ENCODE data around the gene ABLIM2. TPM values are rescaled to one million over a fixed set of nuclear protein-coding genes. Genes with fewer than 3 reads are reported as not detected.

ABLIM2 gene
- total RNA-seq, 1 experiment from 2014 or later: 1.0 TPM

DNA sequence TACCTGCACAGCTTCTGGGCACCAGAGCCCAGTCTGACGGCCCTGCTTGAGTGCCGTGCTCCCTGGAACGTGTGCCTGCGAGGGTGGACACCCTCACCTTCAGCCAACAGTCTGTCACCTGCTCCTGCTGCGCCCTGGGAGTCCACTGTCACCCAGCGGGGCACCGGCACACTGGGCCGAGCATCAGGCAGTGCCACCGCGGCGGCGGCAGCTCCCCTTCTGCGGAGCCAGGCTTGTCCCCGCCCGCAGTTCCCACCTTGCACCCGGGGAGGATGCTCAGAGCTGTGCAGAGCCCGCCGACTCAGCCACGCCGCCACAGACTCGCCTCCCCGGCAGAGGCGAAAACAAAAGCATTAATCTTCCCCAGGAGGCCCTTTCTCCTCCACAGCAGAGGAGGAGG lies 86.8 kb downstream of the ABLIM2 start:
- TF ChIP-seq, protein P1, sequence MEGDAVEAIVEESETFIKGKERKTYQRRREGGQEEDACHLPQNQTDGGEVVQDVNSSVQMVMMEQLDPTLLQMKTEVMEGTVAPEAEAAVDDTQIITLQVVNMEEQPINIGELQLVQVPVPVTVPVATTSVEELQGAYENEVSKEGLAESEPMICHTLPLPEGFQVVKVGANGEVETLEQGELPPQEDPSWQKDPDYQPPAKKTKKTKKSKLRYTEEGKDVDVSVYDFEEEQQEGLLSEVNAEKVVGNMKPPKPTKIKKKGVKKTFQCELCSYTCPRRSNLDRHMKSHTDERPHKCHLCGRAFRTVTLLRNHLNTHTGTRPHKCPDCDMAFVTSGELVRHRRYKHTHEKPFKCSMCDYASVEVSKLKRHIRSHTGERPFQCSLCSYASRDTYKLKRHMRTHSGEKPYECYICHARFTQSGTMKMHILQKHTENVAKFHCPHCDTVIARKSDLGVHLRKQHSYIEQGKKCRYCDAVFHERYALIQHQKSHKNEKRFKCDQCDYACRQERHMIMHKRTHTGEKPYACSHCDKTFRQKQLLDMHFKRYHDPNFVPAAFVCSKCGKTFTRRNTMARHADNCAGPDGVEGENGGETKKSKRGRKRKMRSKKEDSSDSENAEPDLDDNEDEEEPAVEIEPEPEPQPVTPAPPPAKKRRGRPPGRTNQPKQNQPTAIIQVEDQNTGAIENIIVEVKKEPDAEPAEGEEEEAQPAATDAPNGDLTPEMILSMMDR (conservative IDR thresholded peaks at IDR 0.05): no peak
- Histone ChIP-seq H3K27ac (ENCODE audit: insufficient read length, low read depth, low read length) (no peak overlapping the region), H3K14ac (ENCODE audit: insufficient read depth, low read length) (no peak overlapping the region; the same call in 1 of the 2 replicates), H3T11ph (ENCODE audit: low read length) (no peak overlapping the region), H2BK120ac (ENCODE audit: low read depth, low read length, poor library complexity, severe bottlenecking) (no peak overlapping the region), H3K27me3 (ENCODE audit: insufficient read depth, low read length) (no peaks in the 10 kb centered on the region), H3K9me3 (ENCODE audit: control insufficient read depth, low read depth, low read length) (no peaks in the 10 kb centered on the region), H3K4me1 (ENCODE audit: insufficient read depth, low read length) (no peaks in the 10 kb centered on the region), H3K79me2 (ENCODE audit: insufficient read depth, low read length) (no peaks in the 10 kb centered on the region), H2BK5ac (ENCODE audit: insufficient read length, low read length) (no peak overlapping the region), H4K5ac (ENCODE audit: insufficient read length, low read depth, low read length) (no peak overlapping the region), H4K8ac (replicated peaks; ENCODE audit: insufficient read length, low read depth, low read length) (no peak overlapping the region), H3K18ac (ENCODE audit: insufficient read length, low read depth, low read length) (no peak overlapping the region), H2BK15ac (ENCODE audit: low read depth, low read length) (no peak overlapping the region), H3K9ac (ENCODE audit: extremely low read depth, insufficient read length, low read length) (no peak overlapping the region), H4K20me1 (ENCODE audit: control insufficient read depth, insufficient read depth, insufficient read length) (no peaks in the 10 kb centered on the region), H2AFZ (ENCODE audit: low read length) (no peak overlapping the region), H3K4me2 (ENCODE audit: insufficient read depth, insufficient read length, low read length) (no peak overlapping the region), H2BK20ac (ENCODE audit: low read depth, low read length, poor library complexity, severe bottlenecking) (no peak overlapping the region), H4K91ac (ENCODE audit: insufficient read length, low read depth, low read length) (no peak overlapping the region), H3K79me1 (ENCODE audit: insufficient read depth, low read depth, low read length, poor library complexity, severe bottlenecking) (no peaks in the 10 kb centered on the region), H3K56ac (ENCODE audit: insufficient read length, low read depth, low read length) (no peak overlapping the region), H3K23me2 (ENCODE audit: insufficient read length, low read depth, low read length, poor library complexity, severe bottlenecking) (no peaks in the 10 kb centered on the region), H2AK5ac (ENCODE audit: insufficient read length, low read length) (no peak overlapping the region), H3K23ac (ENCODE audit: insufficient read length, low read depth, low read length) (no peak overlapping the region), H3K4ac (ENCODE audit: low read depth, low read length) (no peak overlapping the region), H2BK12ac (ENCODE audit: insufficient read length, low read depth, low read length) (no peak overlapping the region)
- Mint-ChIP-seq H3K27me3 (ENCODE audit: low read depth) (no peaks in the 10 kb centered on the region), H3K4me1 (peaks cover 8 to 17% of the 10 kb centered on the region in 2 experiments), H3K27ac (no peak overlapping the region), H3K36me3 (ENCODE audit: insufficient read depth in 1 of 3, low read depth in 3 of 3) (no peaks in the 10 kb centered on the region), H3K4me3 (no peak overlapping the region), H3K9me3 (no peaks in the 10 kb centered on the region)
- no peak for DNase-seq
- no CpG with 5 or more reads among the region's 23 CpGs for WGBS (ENCODE audit: extremely low coverage, insufficient read length, low lambda C conversion rate)
